Upper lobe of left lung (tissue), 6 donors: ENCODE measurements around the gene PI4KB. TPM values are rescaled to one million over a fixed set of nuclear protein-coding genes. Genes with fewer than 3 reads are reported as not detected.

Experiments used
- ATAC-seq, 2 donors: fragments of 200-7000 bp; cut with Tn5 transposase; one replicate each; pipeline ENCODE4 v1.9.1; 2022; ENCODE audit warnings: mild to moderate bottlenecking in 2 of 2, moderate library complexity in 2 of 2; ENCODE audit not compliant: low FRiP score in 2 of 2
- DNase-seq, 2 donors: peaks; one replicate each; pipeline ENCODE4 v3.0.0-alpha.2; 2019 to 2020
- H3K27ac ChIP-seq, 4 donors: fragments of 200-600 bp; sonication (generic); one replicate each; pipeline ENCODE4 v1.5.1; 2016 to 2019
- H3K27me3 ChIP-seq, 4 donors: fragments of 200-600 bp; sonication (generic); one replicate each; pipeline ENCODE4 v1.5.1; 2017 to 2019
- H3K36me3 ChIP-seq, 4 donors: fragments of 200-600 bp; sonication (generic); one replicate each; pipeline ENCODE4 v1.5.1; 2016 to 2019
- H3K4me1 ChIP-seq, 4 donors: fragments of 200-600 bp; sonication (generic); one replicate each; pipeline ENCODE4 v1.5.1; 2018 to 2019
- H3K4me3 ChIP-seq, 4 donors: fragments of 200-600 bp; sonication (generic); one replicate each; pipeline ENCODE4 v1.5.1; 2017 to 2019; ENCODE audit warnings: mild to moderate bottlenecking in 2 of 4, moderate library complexity in 1 of 4
- H3K9me3 ChIP-seq, 4 donors: fragments of 200-600 bp; sonication (generic); one replicate each; pipeline ENCODE4 v1.5.1; 2018 to 2019
- CTCF ChIP-seq, 6 experiments: fragments of 450-650 bp in 4 of 6; fragments of 200-600 bp in 2 of 6; sonication (generic) in 2 of 6; IDR thresholded peaks; one replicate each; pipeline ENCODE4 v1.5.1; 2016 to 2019; ENCODE audit warnings: antibody characterized with exemption in 6 of 6
- EP300 ChIP-seq, 4 donors: sonication (generic); formaldehyde crosslinking; IDR thresholded peaks; one replicate each; pipeline ENCODE4 v1.5.1; 2017; ENCODE audit warnings: antibody characterized with exemption in 4 of 4, control low read depth in 2 of 4
- POLR2A ChIP-seq, 4 donors: fragments of 450-650 bp; IDR thresholded peaks; one replicate each; pipeline ENCODE4 v1.5.1; 2016 to 2017; ENCODE audit warnings: antibody characterized with exemption in 4 of 4, mild to moderate bottlenecking in 2 of 4
- POLR2AphosphoS5 ChIP-seq, 2 donors: sonication (generic); formaldehyde crosslinking; IDR thresholded peaks; one replicate each; pipeline ENCODE4 v1.5.1; 2017; ENCODE audit warnings: antibody characterized with exemption in 2 of 2
- WGBS, 2 donors: methylation state at CpG; one replicate each; pipeline ENCODE4 v1.1.5; 2017 to 2018; 5-methylcytosine and 5-hydroxymethylcytosine counted together
- total RNA-seq, 6 donors: library from RNA; depleted of rRNA in 4 of 6; stranded (reverse); fragments of >200 nt in 4 of 6; gene quantifications; one replicate each; pipeline versions ENCODE4 v1.1.0 to v1.2.1, GENCODE V29; 2016 to 2021
- donor health status: DM: no; HTN: no; CAD: no; lungs with moderate emphysema.
- donor health status: DM: no; HTN: yes; CAD: no; lungs with severe emphysema.

The PI4KB gene
- total RNA-seq, 6 donors from 2014 or later = 41.3 to 127 (median 64.0) TPM

DNA sequence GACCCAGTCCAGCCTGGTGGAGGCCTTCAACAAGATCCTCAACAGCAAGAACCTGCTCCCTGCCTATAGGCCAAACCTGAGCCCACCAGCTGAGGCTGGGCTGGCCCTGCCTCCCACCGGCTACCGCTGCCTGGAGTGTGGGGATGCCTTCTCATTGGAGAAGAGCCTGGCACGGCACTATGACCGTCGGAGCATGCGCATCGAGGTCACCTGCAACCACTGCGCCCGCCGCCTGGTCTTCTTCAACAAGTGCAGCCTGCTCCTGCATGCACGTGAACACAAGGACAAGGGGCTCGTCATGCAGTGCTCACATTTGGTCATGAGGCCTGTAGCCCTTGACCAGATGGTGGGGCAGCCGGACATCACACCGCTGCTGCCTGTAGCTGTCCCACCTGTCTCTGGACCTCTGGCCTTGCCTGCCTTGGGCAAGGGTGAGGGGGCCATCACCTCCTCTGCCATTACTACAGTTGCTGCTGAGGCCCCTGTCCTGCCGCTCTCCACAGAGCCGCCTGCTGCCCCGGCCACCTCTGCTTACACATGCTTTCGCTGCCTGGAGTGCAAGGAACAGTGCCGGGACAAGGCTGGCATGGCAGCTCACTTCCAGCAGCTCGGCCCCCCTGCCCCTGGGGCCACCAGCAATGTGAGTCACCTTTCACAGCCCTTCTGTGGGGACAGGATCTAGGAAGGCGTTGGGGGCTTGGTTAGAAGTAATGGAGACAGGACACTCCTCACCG, 39.3 kb downstream of the PI4KB start:
- Histone ChIP-seq H3K4me3 (no peak overlapping the region), H3K36me3 (peaks cover 26 to 82% (median 73%) of the 10 kb centered on the region in 4 donors), H3K27ac (no peak overlapping the region), H3K4me1 (peaks cover 11 to 17% (median 13%) of the 10 kb centered on the region in 4 donors), H3K27me3 (no peaks in the 10 kb centered on the region), H3K9me3 (no peaks in the 10 kb centered on the region)
- peak in 1 of 2 donors; percentile 77 for DNase-seq
- TF ChIP-seq POLR2AphosphoS5 (IDR thresholded peaks at IDR 0.05) = no peak
- TF ChIP-seq POLR2A (IDR thresholded peaks at IDR 0.05) = no peak
- TF ChIP-seq EP300 (IDR thresholded peaks at IDR 0.05) = no peak
- TF ChIP-seq CTCF (IDR thresholded peaks at IDR 0.05) = no peak
- no peak for ATAC-seq
- 95 to 100% methylated on average over 7 to 22 of the region's 22 CpGs for WGBS, 2 donors

- Histone ChIP-seq H3K4me3 (no peak overlapping the region), H3K27ac (no peak overlapping the region), H3K36me3 (peaks cover 20 to 76% (median 67%) of the 10 kb centered on the region in 4 donors), H3K4me1 (peaks cover 11 to 18% (median 14%) of the 10 kb centered on the region in 4 donors), H3K27me3 (no peaks in the 10 kb centered on the region), H3K9me3 (no peaks in the 10 kb centered on the region)
- ATAC-seq = no peak
- TF ChIP-seq POLR2AphosphoS5 (IDR thresholded peaks at IDR 0.05) = no peak
- TF ChIP-seq EP300 (IDR thresholded peaks at IDR 0.05) = no peak
- no peak for TF ChIP-seq POLR2A (IDR thresholded peaks at IDR 0.05)
- no peak for TF ChIP-seq CTCF (IDR thresholded peaks at IDR 0.05)
- WGBS, 2 donors = 91 to 100% methylated on average over 5 to 6 of the region's 7 CpGs
- DNase-seq = no peak
Observed at GRCh38 chr1:151287341-151287699, 39.9 kb downstream of the PI4KB start.

DNA sequence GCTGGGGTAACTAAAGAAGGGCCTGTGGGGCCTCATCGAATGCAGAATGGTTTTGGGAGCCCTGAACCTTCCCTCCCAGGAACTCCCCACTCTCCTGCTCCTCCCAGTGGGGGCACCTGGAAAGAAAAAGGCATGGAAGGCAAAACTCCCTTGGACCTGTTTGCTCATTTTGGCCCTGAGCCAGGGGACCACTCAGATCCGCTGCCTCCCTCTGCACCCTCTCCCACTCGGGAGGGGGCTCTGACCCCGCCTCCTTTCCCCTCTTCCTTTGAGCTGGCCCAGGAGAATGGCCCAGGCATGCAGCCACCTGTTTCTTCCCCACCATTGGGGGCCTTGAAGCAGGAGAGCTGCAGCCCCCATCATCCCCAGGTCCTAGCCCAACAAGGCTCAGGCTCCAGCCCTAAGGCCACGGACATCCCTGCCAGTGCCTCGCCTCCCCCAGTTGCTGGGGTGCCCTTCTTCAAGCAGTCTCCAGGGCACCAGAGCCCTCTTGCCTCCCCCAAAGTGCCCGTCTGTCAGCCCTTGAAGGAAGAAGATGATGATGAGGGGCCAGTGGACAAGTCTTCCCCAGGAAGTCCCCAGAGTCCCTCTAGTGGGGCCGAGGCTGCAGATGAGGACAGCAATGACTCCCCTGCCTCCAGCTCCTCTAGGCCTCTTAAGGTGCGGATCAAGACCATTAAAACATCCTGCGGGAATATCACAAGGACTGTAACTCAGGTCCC, 40.4 kb downstream of the PI4KB start:
- WGBS, 2 donors = 92% methylated on average over 9 to 10 of the region's 10 CpGs
- no peak for ATAC-seq
- H3K36me3 ChIP-seq = peaks cover 18 to 70% (median 61%) of the 10 kb centered on the region in 4 donors
- no peak overlapping the region for H3K27ac ChIP-seq
- H3K4me3 ChIP-seq = no peak overlapping the region
- H3K9me3 ChIP-seq = no peaks in the 10 kb centered on the region
- no peaks in the 10 kb centered on the region for H3K27me3 ChIP-seq
- DNase-seq = no peak
- H3K4me1 ChIP-seq = peaks cover 11 to 18% (median 14%) of the 10 kb centered on the region in 4 donors
- TF ChIP-seq POLR2A (IDR thresholded peaks at IDR 0.05) (no peak), POLR2AphosphoS5 (IDR thresholded peaks at IDR 0.05) (no peak), CTCF (IDR thresholded peaks at IDR 0.05) (no peak), EP300 (IDR thresholded peaks at IDR 0.05) (no peak)

DNA sequence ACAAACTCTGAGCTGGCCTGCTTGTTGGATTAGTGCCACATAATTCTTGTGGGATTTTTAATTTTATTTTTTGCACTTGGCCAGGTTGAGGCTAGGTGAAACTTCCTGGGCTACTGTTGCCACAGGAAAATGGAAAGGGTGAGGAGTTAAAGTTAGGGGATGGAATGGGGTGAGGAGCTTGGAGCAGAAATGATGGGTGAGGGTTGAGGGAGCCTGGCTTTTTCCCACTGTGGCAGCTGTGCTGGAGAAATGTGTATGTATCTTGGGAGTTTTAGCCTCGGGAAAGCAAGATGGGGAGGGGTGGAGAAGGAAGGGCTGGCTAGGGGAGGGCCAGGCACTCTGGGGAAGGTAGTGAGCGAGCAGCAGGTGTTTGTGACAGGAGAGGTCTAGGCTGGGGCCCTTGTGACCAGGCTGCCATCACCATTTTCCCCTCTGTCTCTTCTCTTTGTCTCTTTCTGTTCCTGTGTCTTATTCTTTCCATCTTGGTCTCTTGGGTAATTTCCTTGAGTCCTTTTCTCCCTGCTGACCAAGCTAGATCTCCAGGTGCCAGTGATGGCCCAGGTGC, 43.1 kb downstream of the PI4KB start:
- peaks cover 16 to 23% (median 18%) of the 10 kb centered on the region in 4 donors for H3K4me1 ChIP-seq
- H3K36me3 ChIP-seq = peaks cover 13 to 43% (median 34%) of the 10 kb centered on the region in 4 donors
- no peaks in the 10 kb centered on the region for H3K27me3 ChIP-seq
- 60 to 78% methylated on average over 2 of the region's 2 CpGs for WGBS, 2 donors
- DNase-seq (no peak), ATAC-seq (no peak)
- H3K9me3 ChIP-seq = no peaks in the 10 kb centered on the region
- H3K27ac ChIP-seq = peak overlapping the region in 3 of 4 donors; percentile 98
- TF ChIP-seq POLR2AphosphoS5 (IDR thresholded peaks at IDR 0.05) (no peak), POLR2A (IDR thresholded peaks at IDR 0.05) (no peak)
- no peak overlapping the region for H3K4me3 ChIP-seq
